Measurements from ENCODE around the gene P3H3. TPM values are rescaled to one million over a fixed set of nuclear protein-coding genes. Genes with fewer than 3 reads are reported as not detected.
A peak's percentile ranks its signal among the peaks of the same experiment; 100 is the strongest.

Gene P3H3
- total and polyA plus RNA-seq, 2 experiments from 2014 or later = 16.4 to 38.2 TPM

DNA sequence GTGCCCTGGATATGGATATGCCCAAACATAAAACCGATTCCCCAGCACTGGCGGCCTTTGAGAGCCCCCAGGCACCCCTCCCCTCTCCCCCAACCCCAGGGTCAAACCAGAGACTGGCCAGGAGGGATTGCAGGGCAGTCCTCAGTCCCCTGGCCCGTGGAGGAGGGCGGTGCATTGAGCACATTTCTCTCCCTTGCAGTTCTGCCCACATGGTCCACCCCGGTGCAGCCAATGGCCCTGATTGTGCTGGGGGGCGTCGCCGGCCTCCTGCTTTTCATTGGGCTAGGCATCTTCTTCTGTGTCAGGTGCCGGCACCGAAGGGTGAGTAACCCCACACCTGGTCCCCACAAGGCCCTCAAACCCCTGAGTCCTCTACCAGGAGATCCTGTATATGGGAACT, 10.0 kb upstream of the P3H3 start:
- DNase-seq (ENCODE audit: low spot score) = peak; percentile 72
- H3F3A ChIP-seq (replicated peaks; ENCODE audit: low read depth) = peaks cover 12% of the 10 kb centered on the region; the same call in 1 of the 2 replicates
- H3K9me3 Mint-ChIP-seq = no peaks in the 10 kb centered on the region
- H3K36me3 ChIP-seq (ENCODE audit: insufficient read depth) = no peaks in the 10 kb centered on the region
- H3K4me3 ChIP-seq = peak overlapping the region; percentile 40
- H3K27ac Mint-ChIP-seq = peak overlapping the region; percentile 50
- H3K27me3 Mint-ChIP-seq (ENCODE audit: insufficient read depth, low read depth, poor library complexity) = peaks cover 40% of the 10 kb centered on the region
- no peak overlapping the region for H2AFZ ChIP-seq
- H3K9me2 ChIP-seq (ENCODE audit: insufficient read depth) = no peaks in the 10 kb centered on the region
- peaks cover 40% of the 10 kb centered on the region for H3K4me1 ChIP-seq (ENCODE audit: insufficient read depth)
- H3K4me2 ChIP-seq = peak overlapping the region; percentile 66; the same call in 1 of the 2 replicates
- no peaks in the 10 kb centered on the region for H3K36me3 Mint-ChIP-seq (ENCODE audit: low read depth)
- ATAC-seq = peak; percentile 54
- no peaks in the 10 kb centered on the region for H4K20me1 ChIP-seq (replicated peaks; ENCODE audit: insufficient read depth)
- peaks cover 31% of the 10 kb centered on the region for H3K27me3 ChIP-seq (ENCODE audit: insufficient read depth)
- no peak overlapping the region for H3K27ac ChIP-seq (ENCODE audit: low read depth)
- TF ChIP-seq EZH2 (IDR thresholded peaks at IDR 0.05; ENCODE audit: low read depth, unreplicated experiment) (no peak), NANOG (IDR thresholded peaks at IDR 0.05; ENCODE audit: borderline replicate concordance) (no peak), CREB1 (CRISPR knock-in tag; IDR thresholded peaks at IDR 0.05; ENCODE audit: low read depth) (no peak), JUNB (IDR thresholded peaks at IDR 0.05; ENCODE audit: unreplicated experiment) (no peak)
- peaks cover 49% of the 10 kb centered on the region for H3K4me1 Mint-ChIP-seq
- H3K4me3 Mint-ChIP-seq = peak overlapping the region; percentile 61
- H3K79me2 ChIP-seq (replicated peaks; ENCODE audit: insufficient read depth) = no peaks in the 10 kb centered on the region

DNA sequence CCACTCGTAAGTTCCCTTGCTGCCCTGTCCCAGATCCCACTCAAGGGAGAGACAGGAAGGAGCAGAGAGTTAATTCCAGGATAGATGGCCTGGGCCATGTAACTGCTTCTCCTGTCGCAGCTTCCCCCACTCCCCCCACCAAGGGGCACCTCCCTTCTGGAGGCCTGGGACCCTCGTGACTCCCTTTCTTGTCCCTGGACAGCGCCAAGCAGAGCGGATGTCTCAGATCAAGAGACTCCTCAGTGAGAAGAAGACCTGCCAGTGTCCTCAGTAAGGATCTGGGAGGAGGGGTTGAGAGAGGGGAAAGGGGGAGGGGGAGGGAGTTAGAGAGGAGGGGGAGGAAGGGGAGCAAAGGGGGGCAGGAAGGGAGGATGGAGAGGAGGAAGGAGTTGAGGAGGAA, 9.6 kb upstream of the P3H3 start:
- Mint-ChIP-seq H3K9me3 (no peaks in the 10 kb centered on the region), H3K4me3 (peak overlapping the region; percentile 61), H3K27ac (peak overlapping the region; percentile 50), H3K36me3 (ENCODE audit: low read depth) (no peaks in the 10 kb centered on the region), H3K27me3 (ENCODE audit: insufficient read depth, low read depth, poor library complexity) (peaks cover 40% of the 10 kb centered on the region), H3K4me1 (peaks cover 51% of the 10 kb centered on the region)
- Histone ChIP-seq H3K27ac (ENCODE audit: low read depth) (0 out of 2 replicates have a peak overlapping the region, but pooled peaks have one; percentile 46), H3K79me2 (replicated peaks; ENCODE audit: insufficient read depth) (no peaks in the 10 kb centered on the region), H3F3A (replicated peaks; ENCODE audit: low read depth) (peaks cover 12% of the 10 kb centered on the region; the same call in 1 of the 2 replicates), H3K4me3 (peak overlapping the region; percentile 40), H4K20me1 (replicated peaks; ENCODE audit: insufficient read depth) (no peaks in the 10 kb centered on the region), H3K4me1 (ENCODE audit: insufficient read depth) (peaks cover 44% of the 10 kb centered on the region), H3K9me2 (ENCODE audit: insufficient read depth) (no peaks in the 10 kb centered on the region), H3K4me2 (peak overlapping the region; percentile 66), H3K27me3 (ENCODE audit: insufficient read depth) (peaks cover 36% of the 10 kb centered on the region), H2AFZ (no peak overlapping the region), H3K36me3 (ENCODE audit: insufficient read depth) (no peaks in the 10 kb centered on the region)
- ATAC-seq (no peak), DNase-seq (ENCODE audit: low spot score) (peak; percentile 43)
- TF ChIP-seq, protein P1, sequence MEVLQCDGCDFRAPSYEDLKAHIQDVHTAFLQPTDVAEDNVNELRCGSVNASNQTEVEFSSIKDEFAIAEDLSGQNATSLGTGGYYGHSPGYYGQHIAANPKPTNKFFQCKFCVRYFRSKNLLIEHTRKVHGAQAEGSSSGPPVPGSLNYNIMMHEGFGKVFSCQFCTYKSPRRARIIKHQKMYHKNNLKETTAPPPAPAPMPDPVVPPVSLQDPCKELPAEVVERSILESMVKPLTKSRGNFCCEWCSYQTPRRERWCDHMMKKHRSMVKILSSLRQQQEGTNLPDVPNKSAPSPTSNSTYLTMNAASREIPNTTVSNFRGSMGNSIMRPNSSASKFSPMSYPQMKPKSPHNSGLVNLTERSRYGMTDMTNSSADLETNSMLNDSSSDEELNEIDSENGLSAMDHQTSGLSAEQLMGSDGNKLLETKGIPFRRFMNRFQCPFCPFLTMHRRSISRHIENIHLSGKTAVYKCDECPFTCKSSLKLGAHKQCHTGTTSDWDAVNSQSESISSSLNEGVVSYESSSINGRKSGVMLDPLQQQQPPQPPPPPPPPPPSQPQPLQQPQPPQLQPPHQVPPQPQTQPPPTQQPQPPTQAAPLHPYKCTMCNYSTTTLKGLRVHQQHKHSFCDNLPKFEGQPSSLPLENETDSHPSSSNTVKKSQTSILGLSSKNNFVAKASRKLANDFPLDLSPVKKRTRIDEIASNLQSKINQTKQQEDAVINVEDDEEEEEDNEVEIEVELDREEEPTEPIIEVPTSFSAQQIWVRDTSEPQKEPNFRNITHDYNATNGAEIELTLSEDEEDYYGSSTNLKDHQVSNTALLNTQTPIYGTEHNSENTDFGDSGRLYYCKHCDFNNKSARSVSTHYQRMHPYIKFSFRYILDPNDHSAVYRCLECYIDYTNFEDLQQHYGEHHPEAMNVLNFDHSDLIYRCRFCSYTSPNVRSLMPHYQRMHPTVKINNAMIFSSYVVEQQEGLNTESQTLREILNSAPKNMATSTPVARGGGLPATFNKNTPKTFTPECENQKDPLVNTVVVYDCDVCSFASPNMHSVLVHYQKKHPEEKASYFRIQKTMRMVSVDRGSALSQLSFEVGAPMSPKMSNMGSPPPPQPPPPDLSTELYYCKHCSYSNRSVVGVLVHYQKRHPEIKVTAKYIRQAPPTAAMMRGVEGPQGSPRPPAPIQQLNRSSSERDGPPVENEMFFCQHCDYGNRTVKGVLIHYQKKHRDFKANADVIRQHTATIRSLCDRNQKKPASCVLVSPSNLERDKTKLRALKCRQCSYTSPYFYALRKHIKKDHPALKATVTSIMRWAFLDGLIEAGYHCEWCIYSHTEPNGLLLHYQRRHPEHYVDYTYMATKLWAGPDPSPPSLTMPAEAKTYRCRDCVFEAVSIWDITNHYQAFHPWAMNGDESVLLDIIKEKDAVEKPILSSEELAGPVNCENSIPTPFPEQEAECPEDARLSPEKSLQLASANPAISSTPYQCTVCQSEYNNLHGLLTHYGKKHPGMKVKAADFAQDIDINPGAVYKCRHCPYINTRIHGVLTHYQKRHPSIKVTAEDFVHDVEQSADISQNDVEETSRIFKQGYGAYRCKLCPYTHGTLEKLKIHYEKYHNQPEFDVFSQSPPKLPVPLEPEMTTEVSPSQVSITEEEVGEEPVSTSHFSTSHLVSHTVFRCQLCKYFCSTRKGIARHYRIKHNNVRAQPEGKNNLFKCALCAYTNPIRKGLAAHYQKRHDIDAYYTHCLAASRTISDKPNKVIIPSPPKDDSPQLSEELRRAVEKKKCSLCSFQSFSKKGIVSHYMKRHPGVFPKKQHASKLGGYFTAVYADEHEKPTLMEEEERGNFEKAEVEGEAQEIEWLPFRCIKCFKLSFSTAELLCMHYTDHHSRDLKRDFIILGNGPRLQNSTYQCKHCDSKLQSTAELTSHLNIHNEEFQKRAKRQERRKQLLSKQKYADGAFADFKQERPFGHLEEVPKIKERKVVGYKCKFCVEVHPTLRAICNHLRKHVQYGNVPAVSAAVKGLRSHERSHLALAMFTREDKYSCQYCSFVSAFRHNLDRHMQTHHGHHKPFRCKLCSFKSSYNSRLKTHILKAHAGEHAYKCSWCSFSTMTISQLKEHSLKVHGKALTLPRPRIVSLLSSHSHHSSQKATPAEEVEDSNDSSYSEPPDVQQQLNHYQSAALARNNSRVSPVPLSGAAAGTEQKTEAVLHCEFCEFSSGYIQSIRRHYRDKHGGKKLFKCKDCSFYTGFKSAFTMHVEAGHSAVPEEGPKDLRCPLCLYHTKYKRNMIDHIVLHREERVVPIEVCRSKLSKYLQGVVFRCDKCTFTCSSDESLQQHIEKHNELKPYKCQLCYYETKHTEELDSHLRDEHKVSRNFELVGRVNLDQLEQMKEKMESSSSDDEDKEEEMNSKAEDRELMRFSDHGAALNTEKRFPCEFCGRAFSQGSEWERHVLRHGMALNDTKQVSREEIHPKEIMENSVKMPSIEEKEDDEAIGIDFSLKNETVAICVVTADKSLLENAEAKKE (CRISPR knock-in tag; IDR thresholded peaks at IDR 0.05) = no peak
- no peak for TF ChIP-seq CREB1 (CRISPR knock-in tag; IDR thresholded peaks at IDR 0.05; ENCODE audit: low read depth)
- TF ChIP-seq, protein P2, sequence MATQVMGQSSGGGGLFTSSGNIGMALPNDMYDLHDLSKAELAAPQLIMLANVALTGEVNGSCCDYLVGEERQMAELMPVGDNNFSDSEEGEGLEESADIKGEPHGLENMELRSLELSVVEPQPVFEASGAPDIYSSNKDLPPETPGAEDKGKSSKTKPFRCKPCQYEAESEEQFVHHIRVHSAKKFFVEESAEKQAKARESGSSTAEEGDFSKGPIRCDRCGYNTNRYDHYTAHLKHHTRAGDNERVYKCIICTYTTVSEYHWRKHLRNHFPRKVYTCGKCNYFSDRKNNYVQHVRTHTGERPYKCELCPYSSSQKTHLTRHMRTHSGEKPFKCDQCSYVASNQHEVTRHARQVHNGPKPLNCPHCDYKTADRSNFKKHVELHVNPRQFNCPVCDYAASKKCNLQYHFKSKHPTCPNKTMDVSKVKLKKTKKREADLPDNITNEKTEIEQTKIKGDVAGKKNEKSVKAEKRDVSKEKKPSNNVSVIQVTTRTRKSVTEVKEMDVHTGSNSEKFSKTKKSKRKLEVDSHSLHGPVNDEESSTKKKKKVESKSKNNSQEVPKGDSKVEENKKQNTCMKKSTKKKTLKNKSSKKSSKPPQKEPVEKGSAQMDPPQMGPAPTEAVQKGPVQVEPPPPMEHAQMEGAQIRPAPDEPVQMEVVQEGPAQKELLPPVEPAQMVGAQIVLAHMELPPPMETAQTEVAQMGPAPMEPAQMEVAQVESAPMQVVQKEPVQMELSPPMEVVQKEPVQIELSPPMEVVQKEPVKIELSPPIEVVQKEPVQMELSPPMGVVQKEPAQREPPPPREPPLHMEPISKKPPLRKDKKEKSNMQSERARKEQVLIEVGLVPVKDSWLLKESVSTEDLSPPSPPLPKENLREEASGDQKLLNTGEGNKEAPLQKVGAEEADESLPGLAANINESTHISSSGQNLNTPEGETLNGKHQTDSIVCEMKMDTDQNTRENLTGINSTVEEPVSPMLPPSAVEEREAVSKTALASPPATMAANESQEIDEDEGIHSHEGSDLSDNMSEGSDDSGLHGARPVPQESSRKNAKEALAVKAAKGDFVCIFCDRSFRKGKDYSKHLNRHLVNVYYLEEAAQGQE (IDR thresholded peaks at IDR 0.05; ENCODE audit: unreplicated experiment) = no peak
- TF ChIP-seq, protein P3, sequence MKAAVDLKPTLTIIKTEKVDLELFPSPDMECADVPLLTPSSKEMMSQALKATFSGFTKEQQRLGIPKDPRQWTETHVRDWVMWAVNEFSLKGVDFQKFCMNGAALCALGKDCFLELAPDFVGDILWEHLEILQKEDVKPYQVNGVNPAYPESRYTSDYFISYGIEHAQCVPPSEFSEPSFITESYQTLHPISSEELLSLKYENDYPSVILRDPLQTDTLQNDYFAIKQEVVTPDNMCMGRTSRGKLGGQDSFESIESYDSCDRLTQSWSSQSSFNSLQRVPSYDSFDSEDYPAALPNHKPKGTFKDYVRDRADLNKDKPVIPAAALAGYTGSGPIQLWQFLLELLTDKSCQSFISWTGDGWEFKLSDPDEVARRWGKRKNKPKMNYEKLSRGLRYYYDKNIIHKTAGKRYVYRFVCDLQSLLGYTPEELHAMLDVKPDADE (IDR thresholded peaks at IDR 0.05) = no peak
- TF ChIP-seq NANOG (IDR thresholded peaks at IDR 0.05; ENCODE audit: borderline replicate concordance) = no peak
- no peak for TF ChIP-seq POLR2AphosphoS5 (IDR thresholded peaks at IDR 0.05; ENCODE audit: low read depth)
- TF ChIP-seq STAT1 (IDR thresholded peaks at IDR 0.05; ENCODE audit: unreplicated experiment) = no peak
- TF ChIP-seq JUNB (IDR thresholded peaks at IDR 0.05; ENCODE audit: unreplicated experiment) = no peak
